K562 (cell line): ENCODE data around the gene SPPL2C. TPM values are rescaled to one million over a fixed set of nuclear protein-coding genes. Genes with fewer than 3 reads are reported as not detected.

Experiments
- ATAC-seq: fragments of 200-7000 bp; cut with Tn5 transposase; 3 replicates; pipeline ENCODE4 v1.9.1; 2020; ENCODE audit warnings: moderate library complexity
- BruUV-seq: library from RNA; stranded (reverse); fragments of 400-500 nt; replicated peaks from 2 replicates; lab custom pipeline; 2021; lab: Mats Ljungman, UMichigan
- CTCF ChIA-PET: fragments of 300-600 bp; formaldehyde crosslinking; extraction: SDS; loops from one replicate; lab custom pipeline; 2021; ENCODE audit warnings: low intra/inter-chr PET ratio; lab: Yijun Ruan, JAX
- POLR2A ChIA-PET: fragments of 300-600, 350-650 bp; sonication (Branson Sonifier 250); formaldehyde crosslinking; extraction: SDS; loops from one replicate; lab custom pipeline; 2021; ENCODE audit warnings: antibody characterized with exemption, inconsistent platforms; lab: Yijun Ruan, JAX
- DNase-seq, 4 experiments: peaks; one replicate each; pipeline versions ENCODE4 v3.0.0 to v3.0.0-alpha.2; 2011 to 2018; ENCODE audit warnings: low spot score in 3 of 4, mixed read lengths in 3 of 4; ENCODE audit errors: extremely low read depth in 1 of 4
- FAIRE-seq: peaks from 2 replicates; lab custom pipeline; 2011; peaks lifted over from hg19 to GRCh38; lab: Jason Lieb, UNC
- H2AFZ ChIP-seq: 2 replicates; pipeline ENCODE4 v1.6.0; 2011; ENCODE audit warnings: low read depth, low read length, control low read depth, inconsistent platforms
- H3K27ac ChIP-seq: fragments of 200-600 bp; 3 replicates; pipeline ENCODE4 v1.8.0; 2011; ENCODE audit warnings: low read depth, mild to moderate bottlenecking, control low read depth, inconsistent platforms, low read length, moderate library complexity, mixed read lengths; ENCODE audit errors: extremely low read depth
- H3K27me3 ChIP-seq, 2 experiments: fragments of 300-600 bp in 1 of 2; 2 replicates in 1 of 2; 3 replicates in 1 of 2; pipeline versions ENCODE4 v1.6.0 to v1.8.0; 2011; ENCODE audit warnings: inconsistent platforms in 2 of 2, low read length in 2 of 2, mild to moderate bottlenecking in 1 of 2, mixed read lengths in 1 of 2, moderate library complexity in 1 of 2; ENCODE audit not compliant: control insufficient read depth in 2 of 2, insufficient read depth in 2 of 2
- H3K36me3 ChIP-seq: fragments of 300-600 bp; 3 replicates; pipeline ENCODE4 v1.8.0; 2011; ENCODE audit warnings: mild to moderate bottlenecking, low read length, inconsistent platforms; ENCODE audit not compliant: control insufficient read depth, insufficient read depth
- H3K4me1 ChIP-seq, 2 experiments: fragments of 200-600 bp in 1 of 2; replicated peaks in 1 of 2; 2 replicates in 1 of 2; 3 replicates in 1 of 2; pipeline versions ENCODE4 v1.5.1 to v1.8.0; 2011; ENCODE audit warnings: inconsistent platforms in 2 of 2, low read length in 2 of 2, mild to moderate bottlenecking in 1 of 2, mixed read lengths in 1 of 2, moderate library complexity in 1 of 2; ENCODE audit not compliant: control insufficient read depth in 2 of 2, insufficient read depth in 2 of 2
- H3K4me2 ChIP-seq: 2 replicates; pipeline ENCODE4 v1.6.1; 2011; ENCODE audit warnings: low read length, control low read depth, inconsistent platforms, mixed read lengths; ENCODE audit not compliant: insufficient read depth
- H3K4me3 ChIP-seq: fragments of 200-600 bp; sonication (generic), shearing (Covaris generic); 2 replicates; pipeline ENCODE4 v1.5.1; 2016; ENCODE audit warnings: control low read depth, inconsistent platforms
- H3K79me2 ChIP-seq: fragments of 200-600 bp; 3 replicates; pipeline ENCODE4 v1.8.0; 2011; ENCODE audit warnings: low read length, inconsistent platforms; ENCODE audit not compliant: control insufficient read depth, insufficient read depth
- H3K9ac ChIP-seq, 2 experiments: 2 replicates each; pipeline versions ENCODE4 v1.6.0 to v1.6.1; 2011; ENCODE audit warnings: low read depth in 2 of 2, low read length in 2 of 2, control low read depth in 1 of 2, inconsistent platforms in 1 of 2, mild to moderate bottlenecking in 1 of 2, mixed read lengths in 1 of 2; ENCODE audit not compliant: insufficient read depth in 1 of 2
- H3K9me1 ChIP-seq: one replicate; pipeline ENCODE4 v1.6.0; 2011; ENCODE audit warnings: inconsistent platforms, mild to moderate bottlenecking, low read length, moderate library complexity; ENCODE audit not compliant: control insufficient read depth, insufficient read depth
- H3K9me3 ChIP-seq: replicated peaks from 2 replicates; pipeline ENCODE4 v1.5.1; 2011; ENCODE audit warnings: low read depth, low read length, inconsistent platforms; ENCODE audit not compliant: control insufficient read depth, insufficient read depth
- H4K20me1 ChIP-seq: replicated peaks from 2 replicates; pipeline ENCODE4 v1.6.1; 2011; ENCODE audit warnings: low read length, inconsistent platforms, mixed read lengths; ENCODE audit not compliant: control insufficient read depth, insufficient read depth
- BCOR ChIP-seq: fragments of 450-650 bp; IDR thresholded peaks from 2 replicates; pipeline ENCODE4 v1.6.1; 2016
- EGR1 ChIP-seq: fragments of 450-650 bp; conservative IDR thresholded peaks from 2 replicates; pipeline ENCODE4 v1.6.1; 2017; ENCODE audit warnings: mild to moderate bottlenecking
- FOXM1 ChIP-seq, 2 experiments: fragments of 450-650 bp in 1 of 2; sonication (generic) in 1 of 2; formaldehyde crosslinking in 1 of 2; IDR thresholded peaks; 2 replicates each; pipeline versions ENCODE4 v1.6.1 to v1.9.0; 2017 to 2022; ENCODE audit warnings: low read depth in 2 of 2, mild to moderate bottlenecking in 2 of 2, missing genetic modification reagents in 1 of 2, moderate library complexity in 1 of 2
- MCM7 ChIP-seq, 2 experiments: fragments of 450-650 bp; IDR thresholded peaks; 2 replicates each; pipeline ENCODE4 v1.6.1; 2016 to 2018
- NFATC3 ChIP-seq: fragments of 450-650 bp; IDR thresholded peaks from 2 replicates; pipeline ENCODE4 v1.6.1; 2017; ENCODE audit warnings: mild to moderate bottlenecking
- NR2F6 ChIP-seq: fragments of 450-650 bp; formaldehyde crosslinking; IDR thresholded peaks from 2 replicates; pipeline ENCODE4 v1.4.0; 2020; ENCODE audit warnings: mild to moderate bottlenecking
- ZBTB9 ChIP-seq: fragments of 450-650 bp; formaldehyde crosslinking; IDR thresholded peaks from 2 replicates; pipeline ENCODE4 v1.4.0; 2020; ENCODE audit warnings: mild to moderate bottlenecking, moderate library complexity
- ZNF124 ChIP-seq: sonication (generic); formaldehyde crosslinking; IDR thresholded peaks from 2 replicates; pipeline ENCODE4 v1.8.1; 2022; ENCODE audit warnings: missing genetic modification reagents
- ZNF197 ChIP-seq: fragments of 200-800 bp; sonication (Bioruptor generic); IDR thresholded peaks from 2 replicates; pipeline ENCODE4 v1.6.1; 2016; ENCODE audit warnings: low read depth, missing genetic modification characterization, missing compliant biosample characterization
- ZNF263 ChIP-seq: sonication (generic); formaldehyde crosslinking; IDR thresholded peaks from 2 replicates; pipeline ENCODE4 v1.8.0; 2022; ENCODE audit warnings: mild to moderate bottlenecking, missing genetic modification reagents, borderline replicate concordance
- ZNF347 ChIP-seq: fragments of 450-650 bp; formaldehyde crosslinking; IDR thresholded peaks from 2 replicates; pipeline ENCODE4 v1.4.0; 2020; ENCODE audit warnings: low read depth, mild to moderate bottlenecking, moderate library complexity
- ZNF431 ChIP-seq: sonication (generic); formaldehyde crosslinking; IDR thresholded peaks from 2 replicates; pipeline ENCODE4 v1.8.0; 2022; ENCODE audit warnings: mild to moderate bottlenecking, missing genetic modification reagents
- ZNF655 ChIP-seq: fragments of 250-450 bp; sonication (Bioruptor Pico); IDR thresholded peaks from 2 replicates; pipeline ENCODE4 v1.5.0; 2021
- ZNF778 ChIP-seq: fragments of 450-650 bp; formaldehyde crosslinking; IDR thresholded peaks from 2 replicates; pipeline ENCODE4 v1.4.0; 2020; ENCODE audit warnings: mild to moderate bottlenecking, moderate library complexity
- WGBS: fragments of 100-300 bp; shearing (Covaris generic); methylation state at CpG from one replicate; pipeline ENCODE4 v1.1.6; 2016; ENCODE audit warnings: low coverage, mixed read lengths; ENCODE audit not compliant: insufficient coverage; ENCODE audit errors: missing lambda C conversion rate; 5-methylcytosine and 5-hydroxymethylcytosine counted together
- in situ Hi-C: fragments of 300-500 bp; cut with MboI; formaldehyde crosslinking; loops from 4 replicates; pipeline ENCODE4 v1.15.0; 2018; ENCODE audit warnings: inconsistent platforms, mixed read lengths
- intact Hi-C: fragments of 100-400 bp; cut with micrococcal nuclease; formaldehyde crosslinking; loops from 2 replicates; pipeline ENCODE4 v1.14.2; 2022
- polyA plus RNA-seq, 8 experiments: library from polyadenylated mRNA; depleted of rRNA in 4 of 8; stranded (reverse) in 5 of 8; unstranded in 3 of 8; fragments of >200 nt; fragmentation: Nextera tagmentation in 2 of 8; fragmentation: Illumina TruSeq in 1 of 8; extraction: Ambion mirVana in 2 of 8; extraction: Trizol in 1 of 8; gene quantifications; 2 replicates each; pipeline versions ENCODE4 v1.2.1 to v1.2.3, GENCODE V29; 2011 to 2014; ENCODE audit warnings: inconsistent platforms in 1 of 8, missing spikeins in 1 of 8
- total RNA-seq, 7 experiments: library from RNA; depleted of rRNA in 6 of 7; stranded (reverse); fragments of >200 nt in 6 of 7; fragmentation: Illumina TruSeq in 2 of 7; extraction: Trizol in 2 of 7; gene quantifications; 2 replicates each; pipeline versions ENCODE4 v1.2.1 to v1.2.3, GENCODE V29; 2011 to 2021; ENCODE audit warnings: low replicate concordance in 1 of 7

The SPPL2C gene
- total and polyA plus RNA-seq, 9 of the 15 experiments (the other 6 are each of a cell fraction or from before 2014, with no cell fraction given): not detected

GRCh38 chr17:45818041-45818440, 26.6 kb upstream of the SPPL2C start:
- H3K27me3 ChIP-seq: peaks cover under 1 to 54% of the 10 kb centered on the region in 2 experiments; a peak in 3 of 5 replicates
- in situ Hi-C loops (no loop called here), intact Hi-C loops (no loop called here)
- WGBS: 7% methylated on average over 6 of the region's 6 CpGs
- H3K4me1 ChIP-seq: no peaks in the 10 kb centered on the region; a peak in 1 of 5 replicates
- no peak overlapping the region for H2AFZ ChIP-seq
- no TSS peak for BruUV-seq
- TF ChIP-seq ZNF263 (CRISPR knock-in tag) (no peak), EGR1 (no peak), MCM7 (IDR thresholded peaks at IDR 0.05) (no peak), ZNF347 (CRISPR knock-in tag) (no peak), ZBTB9 (CRISPR knock-in tag) (no peak), NR2F6 (CRISPR knock-in tag) (no peak), ZNF655 (no peak), ZNF778 (CRISPR knock-in tag) (no peak), BCOR (no peak), ZNF197 (CRISPR knock-in tag) (no peak), ZNF431 (CRISPR knock-in tag) (no peak), NFATC3 (no peak), FOXM1 (IDR thresholded peaks at IDR 0.05; ENCODE audit: low read depth) (no peak), FOXM1 (CRISPR knock-in tag; IDR thresholded peaks at IDR 0.05; ENCODE audit: low read depth) (no peak), ZNF124 (no peak)
- H3K4me3 ChIP-seq: no peak overlapping the region
- H3K27ac ChIP-seq: no peak overlapping the region
- H3K36me3 ChIP-seq: no peaks in the 10 kb centered on the region
- ATAC-seq (no peak), FAIRE-seq (no peak), DNase-seq (no peak)
- CTCF ChIA-PET: no interaction called here
- no peak overlapping the region for H3K9ac ChIP-seq
- no peaks in the 10 kb centered on the region for H3K9me1 ChIP-seq
- H3K9me3 ChIP-seq: no peaks in the 10 kb centered on the region
- POLR2A ChIA-PET: interaction anchor here (0.7 kb wide), 1 partner anchor 670 kb away, joined by 4 read pairs; the partner anchor contains the start of gene HEXIM1
- peaks cover 13% of the 10 kb centered on the region for H4K20me1 ChIP-seq
- no peaks in the 10 kb centered on the region for H3K79me2 ChIP-seq
- H3K4me2 ChIP-seq: no peak overlapping the region
